H9 (cell line): ENCODE results near the gene PLCH2. TPM values are rescaled to one million over a fixed set of nuclear protein-coding genes. Genes with fewer than 3 reads are reported as not detected.
A peak's percentile ranks its signal among the peaks of the same experiment; 100 is the strongest.

Experiments
- DNase-seq: peaks from one replicate; pipeline ENCODE4 v3.0.0-alpha.2; 2017
- H2AFZ ChIP-seq: one replicate; pipeline ENCODE4 v1.6.1; 2013; ENCODE audit warnings: mild to moderate bottlenecking, low read length, control low read depth, moderate library complexity
- H2AK5ac ChIP-seq: 2 replicates; pipeline ENCODE4 v1.6.1; 2013; ENCODE audit warnings: low read length, control low read depth, mixed read lengths; ENCODE audit not compliant: insufficient read length
- H2BK120ac ChIP-seq: one replicate; pipeline ENCODE4 v1.6.1; 2013; ENCODE audit warnings: low read depth, mild to moderate bottlenecking, low read length, control low read depth, inconsistent platforms; ENCODE audit not compliant: poor library complexity, severe bottlenecking
- H2BK12ac ChIP-seq: 2 replicates; pipeline ENCODE4 v1.6.1; 2013; ENCODE audit warnings: low read length, control low read depth, mixed read lengths, low read depth; ENCODE audit not compliant: insufficient read length
- H2BK15ac ChIP-seq: 2 replicates; pipeline ENCODE4 v1.6.1; 2013; ENCODE audit warnings: low read depth, low read length, control low read depth
- H2BK20ac ChIP-seq: one replicate; pipeline ENCODE4 v1.6.1; 2013; ENCODE audit warnings: low read depth, mild to moderate bottlenecking, low read length, control low read depth, inconsistent platforms; ENCODE audit not compliant: poor library complexity, severe bottlenecking
- H2BK5ac ChIP-seq: 2 replicates; pipeline ENCODE4 v1.6.1; 2013; ENCODE audit warnings: low read length, control low read depth, mixed read lengths; ENCODE audit not compliant: insufficient read length
- H3K14ac ChIP-seq: 2 replicates; pipeline ENCODE4 v1.6.1; 2013; ENCODE audit warnings: low read length, control low read depth; ENCODE audit not compliant: insufficient read depth
- H3K18ac ChIP-seq: 2 replicates; pipeline ENCODE4 v1.6.1; 2013; ENCODE audit warnings: low read depth, mild to moderate bottlenecking, mixed read lengths, low read length, control low read depth; ENCODE audit not compliant: insufficient read length
- H3K23ac ChIP-seq: 2 replicates; pipeline ENCODE4 v1.6.1; 2013; ENCODE audit warnings: low read length, control low read depth, mixed read lengths, low read depth; ENCODE audit not compliant: insufficient read length
- H3K23me2 ChIP-seq: 2 replicates; pipeline ENCODE4 v1.6.1; 2013; ENCODE audit warnings: low read depth, mild to moderate bottlenecking, mixed read lengths, low read length, control low read depth; ENCODE audit not compliant: insufficient read length, poor library complexity, severe bottlenecking
- H3K27ac ChIP-seq: 2 replicates; pipeline ENCODE4 v1.5.1; 2013; ENCODE audit warnings: low read length, control low read depth, mixed read lengths, low read depth; ENCODE audit not compliant: insufficient read length
- H3K27me3 ChIP-seq: 2 replicates; pipeline ENCODE4 v1.6.1; 2013; ENCODE audit warnings: low read length, control low read depth, inconsistent platforms; ENCODE audit not compliant: insufficient read depth
- H3K4ac ChIP-seq: 2 replicates; pipeline ENCODE4 v1.6.1; 2013; ENCODE audit warnings: low read depth, mild to moderate bottlenecking, control low read depth, inconsistent platforms, low read length, moderate library complexity
- H3K4me1 ChIP-seq: 2 replicates; pipeline ENCODE4 v1.6.1; 2013; ENCODE audit warnings: low read length, control low read depth, inconsistent platforms; ENCODE audit not compliant: insufficient read depth
- H3K4me2 ChIP-seq: 2 replicates; pipeline ENCODE4 v1.6.1; 2013; ENCODE audit warnings: low read length, control low read depth, mixed read lengths; ENCODE audit not compliant: insufficient read length, insufficient read depth
- H3K56ac ChIP-seq: 2 replicates; pipeline ENCODE4 v1.6.1; 2013; ENCODE audit warnings: low read depth, mild to moderate bottlenecking, mixed read lengths, low read length, control low read depth; ENCODE audit not compliant: insufficient read length
- H3K79me1 ChIP-seq: 2 replicates; pipeline ENCODE4 v1.6.1; 2013; ENCODE audit warnings: low read depth, mild to moderate bottlenecking, moderate library complexity, low read length, control low read depth, inconsistent platforms; ENCODE audit not compliant: insufficient read depth, poor library complexity, severe bottlenecking
- H3K79me2 ChIP-seq: 2 replicates; pipeline ENCODE4 v1.6.1; 2013; ENCODE audit warnings: low read length, control low read depth, inconsistent platforms; ENCODE audit not compliant: insufficient read depth
- H3K9ac ChIP-seq: 2 replicates; pipeline ENCODE4 v1.6.1; 2013; ENCODE audit warnings: low read length, control low read depth, mixed read lengths; ENCODE audit not compliant: insufficient read length; ENCODE audit errors: extremely low read depth
- H3K9me3 ChIP-seq: one replicate; pipeline ENCODE4 v1.6.1; 2013; ENCODE audit warnings: low read depth, low read length, inconsistent platforms; ENCODE audit not compliant: control insufficient read depth
- H3T11ph ChIP-seq: one replicate; pipeline ENCODE4 v1.6.1; 2013; ENCODE audit warnings: mild to moderate bottlenecking, low read length, control low read depth, inconsistent platforms
- H4K20me1 ChIP-seq: one replicate; pipeline ENCODE4 v1.6.1; 2013; ENCODE audit not compliant: control insufficient read depth, insufficient read length, insufficient read depth
- H4K5ac ChIP-seq: 2 replicates; pipeline ENCODE4 v1.6.1; 2013; ENCODE audit warnings: low read depth, mild to moderate bottlenecking, mixed read lengths, low read length, control low read depth; ENCODE audit not compliant: insufficient read length
- H4K8ac ChIP-seq: replicated peaks from 2 replicates; pipeline ENCODE4 v1.6.1; 2013; ENCODE audit warnings: low read length, control low read depth, mixed read lengths, low read depth; ENCODE audit not compliant: insufficient read length
- H4K91ac ChIP-seq: 2 replicates; pipeline ENCODE4 v1.6.1; 2013; ENCODE audit warnings: low read depth, mild to moderate bottlenecking, moderate library complexity, mixed read lengths, low read length, control low read depth; ENCODE audit not compliant: insufficient read length
- H3K27ac Mint-ChIP-seq, 3 experiments: 2 replicates in 2 of 3; 3 replicates in 1 of 3; pipeline ENCODE4 v1.8.0; 2020 to 2021; ENCODE audit warnings: mixed read lengths in 3 of 3, mild to moderate bottlenecking in 1 of 3, moderate library complexity in 1 of 3
- H3K27me3 Mint-ChIP-seq: 2 replicates; pipeline ENCODE4 v1.8.0; 2021; ENCODE audit warnings: low read depth, mild to moderate bottlenecking, moderate library complexity, mixed read lengths
- H3K36me3 Mint-ChIP-seq, 3 experiments: 2 replicates in 2 of 3; 3 replicates in 1 of 3; pipeline ENCODE4 v1.8.0; 2020 to 2021; ENCODE audit warnings: low read depth in 3 of 3, mixed read lengths in 3 of 3; ENCODE audit not compliant: insufficient read depth in 1 of 3
- H3K4me1 Mint-ChIP-seq, 2 experiments: 2 replicates each; pipeline ENCODE4 v1.8.0; 2020; ENCODE audit warnings: mixed read lengths in 2 of 2
- H3K4me3 Mint-ChIP-seq, 2 experiments: 2 replicates in 1 of 2; 3 replicates in 1 of 2; pipeline ENCODE4 v1.8.0; 2020 to 2021; ENCODE audit warnings: mild to moderate bottlenecking in 2 of 2, mixed read lengths in 2 of 2, moderate library complexity in 1 of 2
- H3K9me3 Mint-ChIP-seq, 2 experiments: 2 replicates in 1 of 2; 3 replicates in 1 of 2; pipeline ENCODE4 v1.8.0; 2020; ENCODE audit warnings: mild to moderate bottlenecking in 2 of 2, mixed read lengths in 2 of 2, moderate library complexity in 1 of 2
- WGBS: extraction: QIAGEN DNeasy Blood & Tissue Kit; methylation state at CpG from one replicate; pipeline ENCODE4 v1.1.7; 2013; ENCODE audit warnings: missing lambda C conversion rate, low lambda C conversion rate, mixed read lengths; ENCODE audit not compliant: insufficient read length; ENCODE audit errors: extremely low coverage; 5-methylcytosine and 5-hydroxymethylcytosine counted together
- total RNA-seq: library from RNA; stranded (reverse); gene quantifications from 2 replicates; pipeline ENCODE4 v1.2.1, GENCODE V29; 2021
- TF ChIP-seq, protein P1 (sequence below): fragments of 200-600 bp; sonication (generic); conservative IDR thresholded peaks from 3 replicates; pipeline ENCODE4 v1.8.0; 2021; ENCODE audit warnings: antibody characterized with exemption, mild to moderate bottlenecking

PLCH2 gene
- total RNA-seq, 1 experiment from 2014 or later, result 0.09 TPM

DNA sequence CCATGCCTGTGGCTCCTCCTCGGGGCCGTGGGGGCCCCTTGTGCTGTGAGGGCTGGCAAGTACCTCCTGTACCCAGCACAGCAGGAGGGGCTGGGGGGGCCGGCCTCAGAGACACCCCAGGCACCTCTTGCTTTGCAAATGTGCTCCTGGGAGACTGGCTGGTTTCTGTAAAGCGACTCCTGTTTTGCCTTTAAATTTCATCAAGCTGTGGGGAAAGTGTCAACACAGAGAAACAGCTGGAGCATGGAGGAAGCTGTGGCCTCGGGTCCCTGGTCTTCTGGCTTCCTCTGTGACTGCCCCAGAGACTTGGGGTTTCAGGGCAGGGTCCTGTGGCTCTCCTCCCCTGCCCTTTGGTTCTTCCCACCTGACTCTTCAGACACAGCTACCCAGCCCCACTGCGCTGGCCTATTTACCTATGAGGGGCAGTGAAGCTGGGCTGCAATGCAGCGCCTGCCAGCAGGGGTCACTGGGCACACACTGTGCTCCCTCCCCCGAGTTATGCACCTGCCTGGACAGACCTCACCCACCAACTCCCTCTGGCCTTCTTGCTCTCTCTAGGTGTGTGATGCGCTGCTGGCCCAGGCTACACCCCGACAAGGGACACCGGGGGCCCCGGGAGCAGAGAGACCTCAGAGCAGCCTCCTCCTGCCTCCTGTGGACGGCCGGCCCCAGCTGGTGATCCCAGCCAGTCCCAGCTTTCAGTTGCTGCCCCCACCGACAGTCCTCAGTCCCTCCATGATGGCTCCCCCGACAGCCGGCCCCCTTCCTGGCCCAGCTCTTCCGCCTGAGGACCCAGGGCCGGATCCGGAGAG is 46.1 kb upstream of the PLCH2 start:
- no peaks in the 10 kb centered on the region for H3K23me2 ChIP-seq
- Mint-ChIP-seq H3K36me3 (no peaks in the 10 kb centered on the region; a peak in 1 of 7 replicates), H3K9me3 (peaks cover 9 to 15% of the 10 kb centered on the region in 2 experiments), H3K4me3 (no peak overlapping the region), H3K27me3 (peaks cover 32% of the 10 kb centered on the region), H3K27ac (no peak overlapping the region), H3K4me1 (0 out of 4 replicates have a peak, but pooled peaks cover 0 to 4% of the 10 kb centered on the region in 2 experiments)
- WGBS, result no CpG with 5 or more reads among the region's 20 CpGs
- H3K18ac ChIP-seq, result no peak overlapping the region
- H3K9ac ChIP-seq, result no peak overlapping the region
- H2BK15ac ChIP-seq, result no peak overlapping the region
- no peak overlapping the region for H2BK120ac ChIP-seq
- no peak overlapping the region for H3T11ph ChIP-seq
- no peak overlapping the region for H2BK12ac ChIP-seq
- no peak overlapping the region for H2AK5ac ChIP-seq
- no peak overlapping the region for H2BK20ac ChIP-seq
- H3K14ac ChIP-seq, result no peak overlapping the region
- no peak overlapping the region for H3K4ac ChIP-seq
- DNase-seq, result peak; percentile 47
- no peaks in the 10 kb centered on the region for H3K79me1 ChIP-seq
- no peak overlapping the region for H4K91ac ChIP-seq
- H3K4me1 ChIP-seq, result no peaks in the 10 kb centered on the region
- no peak overlapping the region for H3K4me2 ChIP-seq
- H3K23ac ChIP-seq, result no peak overlapping the region
- H2AFZ ChIP-seq, result no peak overlapping the region
- no peak overlapping the region for H3K27ac ChIP-seq
- H4K5ac ChIP-seq, result no peak overlapping the region
- TF ChIP-seq, protein P1, sequence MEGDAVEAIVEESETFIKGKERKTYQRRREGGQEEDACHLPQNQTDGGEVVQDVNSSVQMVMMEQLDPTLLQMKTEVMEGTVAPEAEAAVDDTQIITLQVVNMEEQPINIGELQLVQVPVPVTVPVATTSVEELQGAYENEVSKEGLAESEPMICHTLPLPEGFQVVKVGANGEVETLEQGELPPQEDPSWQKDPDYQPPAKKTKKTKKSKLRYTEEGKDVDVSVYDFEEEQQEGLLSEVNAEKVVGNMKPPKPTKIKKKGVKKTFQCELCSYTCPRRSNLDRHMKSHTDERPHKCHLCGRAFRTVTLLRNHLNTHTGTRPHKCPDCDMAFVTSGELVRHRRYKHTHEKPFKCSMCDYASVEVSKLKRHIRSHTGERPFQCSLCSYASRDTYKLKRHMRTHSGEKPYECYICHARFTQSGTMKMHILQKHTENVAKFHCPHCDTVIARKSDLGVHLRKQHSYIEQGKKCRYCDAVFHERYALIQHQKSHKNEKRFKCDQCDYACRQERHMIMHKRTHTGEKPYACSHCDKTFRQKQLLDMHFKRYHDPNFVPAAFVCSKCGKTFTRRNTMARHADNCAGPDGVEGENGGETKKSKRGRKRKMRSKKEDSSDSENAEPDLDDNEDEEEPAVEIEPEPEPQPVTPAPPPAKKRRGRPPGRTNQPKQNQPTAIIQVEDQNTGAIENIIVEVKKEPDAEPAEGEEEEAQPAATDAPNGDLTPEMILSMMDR, result peak; percentile 68
- no peak overlapping the region for H3K56ac ChIP-seq
- no peaks in the 10 kb centered on the region for H3K79me2 ChIP-seq
- H4K20me1 ChIP-seq, result no peaks in the 10 kb centered on the region
- no peaks in the 10 kb centered on the region for H3K27me3 ChIP-seq
- H4K8ac ChIP-seq, result no peak overlapping the region
- H3K9me3 ChIP-seq, result no peaks in the 10 kb centered on the region
- no peak overlapping the region for H2BK5ac ChIP-seq
